NT2/D1 (cell line): ENCODE data around the gene DDB1.

Experiments used
- SUZ12 ChIP-seq: IDR thresholded peaks from 2 replicates; pipeline ENCODE4 v1.6.1; 2011; ENCODE audit not compliant: insufficient read length, insufficient read depth; ENCODE audit errors: extremely low read depth
- YY1 ChIP-seq: IDR thresholded peaks from 2 replicates; pipeline ENCODE4 v1.6.1; 2011; ENCODE audit not compliant: insufficient read length, insufficient read depth
- ZNF274 ChIP-seq: IDR thresholded peaks from 2 replicates; pipeline ENCODE4 v1.6.1; 2011; ENCODE audit warnings: mild to moderate bottlenecking, low read depth, low read length

DNA sequence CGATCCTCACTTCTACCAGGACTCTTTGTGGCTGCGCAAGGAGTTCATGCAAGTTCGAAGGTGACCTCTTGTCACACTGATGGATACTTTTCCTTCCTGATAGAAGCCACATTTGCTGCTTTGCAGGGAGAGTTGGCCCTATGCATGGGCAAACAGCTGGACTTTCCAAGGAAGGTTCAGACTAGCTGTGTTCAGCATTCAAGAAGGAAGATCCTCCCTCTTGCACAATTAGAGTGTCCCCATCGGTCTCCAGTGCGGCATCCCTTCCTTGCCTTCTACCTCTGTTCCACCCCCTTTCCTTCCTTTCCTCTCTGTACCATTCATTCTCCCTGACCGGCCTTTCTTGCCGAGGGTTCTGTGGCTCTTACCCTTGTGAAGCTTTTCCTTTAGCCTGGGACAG, 35.7 kb upstream of the DDB1 start:
- TF ChIP-seq ZNF274 (no peak), YY1 (no peak), SUZ12 (no peak)
